Measurements from ENCODE around the gene ST6GALNAC1. TPM values are rescaled to one million over a fixed set of nuclear protein-coding genes. Genes with fewer than 3 reads are reported as not detected.

The ST6GALNAC1 gene
- total and polyA plus RNA-seq, 2 of the 8 experiments (the other 6 are each of a cell fraction or from before 2014, with no cell fraction given), result not detected

DNA sequence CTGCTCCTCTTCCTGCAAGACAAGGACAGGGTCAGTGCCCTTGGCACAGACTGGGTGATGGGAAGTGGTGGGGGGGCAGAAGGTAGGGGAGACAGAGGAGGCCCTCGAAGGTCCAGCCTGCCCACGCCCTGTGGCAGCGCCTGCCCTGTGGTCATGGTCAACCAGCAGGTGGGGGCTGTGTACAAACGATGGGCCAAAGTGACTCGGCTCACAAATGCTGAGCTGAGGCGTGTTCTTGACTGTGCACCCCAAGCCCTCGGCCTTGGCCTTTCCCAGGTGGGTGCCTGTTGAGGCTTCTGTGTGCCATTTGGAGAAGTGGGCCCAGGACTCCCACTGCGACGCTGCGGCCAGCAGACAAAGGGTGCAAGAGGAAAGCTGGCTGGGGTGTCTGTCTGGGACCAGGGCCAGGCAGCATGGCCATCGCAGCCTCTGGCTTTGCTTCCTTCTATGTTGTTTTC, 44.6 kb upstream of the ST6GALNAC1 start (continued):
- TF ChIP-seq SAP30 (IDR thresholded peaks at IDR 0.05; ENCODE audit: insufficient read depth, insufficient replicate concordance, low read length), result no peak
- no peak for TF ChIP-seq SP2 (IDR thresholded peaks at IDR 0.05; ENCODE audit: low read length)
- TF ChIP-seq SP1 (IDR thresholded peaks at IDR 0.05; ENCODE audit: low read depth, low read length), result no peak
- no peak for TF ChIP-seq CEBPB (IDR thresholded peaks at IDR 0.05; ENCODE audit: low read depth, low read length)
- no peak for TF ChIP-seq EZH2 (IDR thresholded peaks at IDR 0.05; ENCODE audit: low read depth, low read length, severe bottlenecking)
- TF ChIP-seq NRF1 (IDR thresholded peaks at IDR 0.05; ENCODE audit: low read depth, low read length), result no peak
- no peak for TF ChIP-seq GABPA (IDR thresholded peaks at IDR 0.05; ENCODE audit: borderline replicate concordance, insufficient read depth, low read length)
